COLO829 (cell line): ENCODE data around the gene CSNK2B.

ENCODE experiments used
- DNase-seq: peaks from one replicate; pipeline ENCODE4 v3.0.0; 2012; ENCODE audit warnings: low spot score

CSNK2B gene

GRCh38 chr6:31665501-31666336 is at the start of gene CSNK2B:
TSS of gene CSNK2B (plus strand) at chr6:31666080. CDS start at chr6:31666832, 752 bp downstream.
- peak; percentile 99 for DNase-seq

- DNase-seq: no peak
Observed at GRCh38 chr6:31617010-31617409, 48.9 kb upstream of the CSNK2B start.

GRCh38 chr6:31619805-31620585 is 45.9 kb upstream of the CSNK2B start:
- DNase-seq: peak; percentile 100

- DNase-seq: peak; percentile 58
Observed at GRCh38 chr6:31620586-31621319, 45.1 kb upstream of the CSNK2B start, which contains the start of gene PRRC2A. TSS of gene PRRC2A (plus strand) at chr6:31620715. CDS start at chr6:31622790, 2,075 bp downstream.

- DNase-seq: no peak
Observed at GRCh38 chr6:31621320-31621939, 44.5 kb upstream of the CSNK2B start.

- DNase-seq: no peak
Observed at GRCh38 chr6:31621991-31622390, 43.9 kb upstream of the CSNK2B start.

- DNase-seq: no peak
Observed at GRCh38 chr6:31622684-31623091, 43.2 kb upstream of the CSNK2B start.

GRCh38 chr6:31624070-31624469 is 41.8 kb upstream of the CSNK2B start:
- no peak for DNase-seq

GRCh38 chr6:31626952-31627351 is 38.9 kb upstream of the CSNK2B start:
- DNase-seq: no peak

GRCh38 chr6:31627690-31628287 is 38.1 kb upstream of the CSNK2B start:
- no peak for DNase-seq

GRCh38 chr6:31629014-31629413 is 36.9 kb upstream of the CSNK2B start:
- no peak for DNase-seq

GRCh38 chr6:31630177-31630934 is 35.5 kb upstream of the CSNK2B start:
- no peak for DNase-seq

- DNase-seq: no peak
Observed at GRCh38 chr6:31631209-31631608, 34.7 kb upstream of the CSNK2B start.

GRCh38 chr6:31631681-31632278 is 34.1 kb upstream of the CSNK2B start:
- DNase-seq: no peak

- no peak for DNase-seq
Observed at GRCh38 chr6:31632279-31632946, 33.5 kb upstream of the CSNK2B start.

- no peak for DNase-seq
Observed at GRCh38 chr6:31633447-31633846, 32.4 kb upstream of the CSNK2B start.

- no peak for DNase-seq
Observed at GRCh38 chr6:31634131-31634530, 31.7 kb upstream of the CSNK2B start.

GRCh38 chr6:31634969-31635575 is 30.8 kb upstream of the CSNK2B start:
- DNase-seq: no peak
